ENCODE data around the gene ACAP2.

Gene ACAP2

GRCh38 chr3:195245531-195245951, 197.3 kb downstream of the ACAP2 start:
- Histone ChIP-seq H3K9ac (ENCODE audit: low read length) (no peak overlapping the region), H3K4ac (ENCODE audit: low read depth, low read length) (no peak overlapping the region), H3K23ac (ENCODE audit: low read length) (no peak overlapping the region), H2BK120ac (ENCODE audit: insufficient read depth, low read length, poor library complexity) (no peak overlapping the region), H2BK5ac (ENCODE audit: low read depth, low read length, poor library complexity) (no peak overlapping the region), H3K27me3 (ENCODE audit: insufficient read depth, low read length) (no peaks in the 10 kb centered on the region), H3K79me1 (ENCODE audit: low read length) (no peaks in the 10 kb centered on the region), H3K4me2 (ENCODE audit: low read length) (no peak overlapping the region), H2BK12ac (ENCODE audit: low read length) (no peak overlapping the region), H3K18ac (ENCODE audit: low read length) (no peak overlapping the region), H4K91ac (ENCODE audit: low read depth, low read length) (no peak overlapping the region), H3K79me2 (ENCODE audit: control insufficient read depth, insufficient read depth, low read length, poor library complexity) (no peaks in the 10 kb centered on the region), H3K14ac (ENCODE audit: low read length) (no peak overlapping the region), H3K36me3 (ENCODE audit: control insufficient read depth in 1 of 2, insufficient read depth in 2 of 2, low read length in 2 of 2) (no peaks in the 10 kb centered on the region), H2AK5ac (ENCODE audit: low read length) (no peak overlapping the region), H4K12ac (ENCODE audit: low read depth, low read length) (no peak overlapping the region), H3K27ac (ENCODE audit: low read depth, low read length) (no peak overlapping the region), H3K4me1 (ENCODE audit: control insufficient read depth in 1 of 2, insufficient read depth in 2 of 2, low read length in 2 of 2) (no peaks in the 10 kb centered on the region), H3K9me3 (ENCODE audit: insufficient read depth, low read depth, low read length) (peaks cover 4% of the 10 kb centered on the region), H3K4me3 (ENCODE audit: low read depth, low read length) (no peak overlapping the region), H2AFZ (ENCODE audit: insufficient read depth, low read length, poor library complexity) (no peak overlapping the region), H4K8ac (ENCODE audit: low read depth, low read length) (no peak overlapping the region)
- no peak for DNase-seq
- WGBS (ENCODE audit: extremely low coverage, insufficient coverage, insufficient read length): no CpG with 5 or more reads among the region's 16 CpGs

- Histone ChIP-seq H3K4me3 (ENCODE audit: low read depth, low read length) (no peak overlapping the region), H3K18ac (ENCODE audit: low read length) (no peak overlapping the region), H3K23ac (ENCODE audit: low read length) (no peak overlapping the region), H3K9me3 (ENCODE audit: insufficient read depth, low read depth, low read length) (no peaks in the 10 kb centered on the region), H3K14ac (ENCODE audit: low read length) (no peak overlapping the region), H3K79me2 (ENCODE audit: control insufficient read depth, insufficient read depth, low read length, poor library complexity) (no peaks in the 10 kb centered on the region), H3K4me1 (ENCODE audit: control insufficient read depth in 1 of 2, insufficient read depth in 2 of 2, low read length in 2 of 2) (peaks cover 6% of the 10 kb centered on the region in 2 experiments), H3K9ac (ENCODE audit: low read length) (no peak overlapping the region), H4K91ac (ENCODE audit: low read depth, low read length) (no peak overlapping the region), H3K27ac (ENCODE audit: low read depth, low read length) (no peak overlapping the region), H3K36me3 (ENCODE audit: control insufficient read depth in 1 of 2, insufficient read depth in 2 of 2, low read length in 2 of 2) (no peaks in the 10 kb centered on the region), H4K8ac (ENCODE audit: low read depth, low read length) (no peak overlapping the region), H3K27me3 (ENCODE audit: insufficient read depth, low read length) (no peaks in the 10 kb centered on the region), H3K4me2 (ENCODE audit: low read length) (no peak overlapping the region), H2BK5ac (ENCODE audit: low read depth, low read length, poor library complexity) (no peak overlapping the region), H2AFZ (ENCODE audit: insufficient read depth, low read length, poor library complexity) (no peak overlapping the region), H3K4ac (ENCODE audit: low read depth, low read length) (no peak overlapping the region), H2BK120ac (ENCODE audit: insufficient read depth, low read length, poor library complexity) (no peak overlapping the region), H2AK5ac (ENCODE audit: low read length) (no peak overlapping the region), H3K79me1 (ENCODE audit: low read length) (no peaks in the 10 kb centered on the region), H4K12ac (ENCODE audit: low read depth, low read length) (no peak overlapping the region), H2BK12ac (ENCODE audit: low read length) (no peak overlapping the region)
- DNase-seq: no peak
- no CpG with 5 or more reads among the region's 12 CpGs for WGBS (ENCODE audit: extremely low coverage, insufficient coverage, insufficient read length)
Observed at GRCh38 chr3:195241592-195242355, 201.0 kb downstream of the ACAP2 start.

DNA sequence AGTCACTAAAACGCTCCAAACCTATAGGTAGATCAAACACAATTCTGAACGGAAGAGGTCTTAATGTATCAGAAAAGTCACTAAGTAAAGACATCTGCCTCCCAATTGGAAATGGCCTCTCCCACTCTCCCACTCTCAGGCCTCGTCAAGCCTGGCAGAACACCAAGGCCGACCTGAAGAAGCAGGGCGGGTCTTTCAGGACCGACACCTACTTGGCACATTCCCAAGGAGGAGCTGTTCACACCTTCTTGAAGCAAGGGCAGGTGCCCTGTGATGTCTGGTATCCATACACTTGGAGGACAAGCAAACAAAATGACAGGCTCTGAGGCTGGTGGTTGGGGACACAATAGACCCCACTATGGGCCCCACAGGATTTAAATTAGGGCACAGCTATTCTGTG, 201.9 kb downstream of the ACAP2 start:
- Histone ChIP-seq H2BK120ac (ENCODE audit: insufficient read depth, low read length, poor library complexity) (no peak overlapping the region), H2BK5ac (ENCODE audit: low read depth, low read length, poor library complexity) (no peak overlapping the region), H4K12ac (ENCODE audit: low read depth, low read length) (no peak overlapping the region), H3K27ac (ENCODE audit: low read depth, low read length) (no peak overlapping the region), H3K27me3 (ENCODE audit: insufficient read depth, low read length) (no peaks in the 10 kb centered on the region), H4K91ac (ENCODE audit: low read depth, low read length) (no peak overlapping the region), H3K79me2 (ENCODE audit: control insufficient read depth, insufficient read depth, low read length, poor library complexity) (no peaks in the 10 kb centered on the region), H2AK5ac (ENCODE audit: low read length) (no peak overlapping the region), H3K36me3 (ENCODE audit: control insufficient read depth in 1 of 2, insufficient read depth in 2 of 2, low read length in 2 of 2) (no peaks in the 10 kb centered on the region), H3K23ac (ENCODE audit: low read length) (no peak overlapping the region), H3K9ac (ENCODE audit: low read length) (no peak overlapping the region), H3K9me3 (ENCODE audit: insufficient read depth, low read depth, low read length) (no peaks in the 10 kb centered on the region), H3K18ac (ENCODE audit: low read length) (no peak overlapping the region), H3K79me1 (ENCODE audit: low read length) (no peaks in the 10 kb centered on the region), H2AFZ (ENCODE audit: insufficient read depth, low read length, poor library complexity) (no peak overlapping the region), H3K14ac (ENCODE audit: low read length) (no peak overlapping the region), H3K4me1 (ENCODE audit: control insufficient read depth in 1 of 2, insufficient read depth in 2 of 2, low read length in 2 of 2) (peaks cover 6 to 8% of the 10 kb centered on the region in 2 experiments), H3K4ac (ENCODE audit: low read depth, low read length) (no peak overlapping the region), H4K8ac (ENCODE audit: low read depth, low read length) (no peak overlapping the region), H2BK12ac (ENCODE audit: low read length) (no peak overlapping the region), H3K4me2 (ENCODE audit: low read length) (no peak overlapping the region), H3K4me3 (ENCODE audit: low read depth, low read length) (no peak overlapping the region)
- no peak for DNase-seq
- whole genome bisulfite sequencing (ENCODE audit: extremely low coverage, insufficient coverage, insufficient read length): no CpG with 5 or more reads among the region's 6 CpGs

- H3K27ac ChIP-seq (ENCODE audit: low read depth, low read length): no peak overlapping the region
- H3K27me3 ChIP-seq (ENCODE audit: insufficient read depth, low read length): no peaks in the 10 kb centered on the region
- H2AK5ac ChIP-seq (ENCODE audit: low read length): no peak overlapping the region
- H4K12ac ChIP-seq (ENCODE audit: low read depth, low read length): no peak overlapping the region
- H3K4ac ChIP-seq (ENCODE audit: low read depth, low read length): no peak overlapping the region
- no peak overlapping the region for H3K14ac ChIP-seq (ENCODE audit: low read length)
- H3K79me2 ChIP-seq (ENCODE audit: control insufficient read depth, insufficient read depth, low read length, poor library complexity): no peaks in the 10 kb centered on the region
- no CpG with 5 or more reads among the region's 15 CpGs for WGBS (ENCODE audit: extremely low coverage, insufficient coverage, insufficient read length)
- H3K23ac ChIP-seq (ENCODE audit: low read length): no peak overlapping the region
- H3K4me3 ChIP-seq (ENCODE audit: low read depth, low read length): no peak overlapping the region
- H3K4me1 ChIP-seq (ENCODE audit: control insufficient read depth in 1 of 2, insufficient read depth in 2 of 2, low read length in 2 of 2): peaks cover 6 to 8% of the 10 kb centered on the region in 2 experiments
- H4K91ac ChIP-seq (ENCODE audit: low read depth, low read length): no peak overlapping the region
- no peak overlapping the region for H2BK120ac ChIP-seq (ENCODE audit: insufficient read depth, low read length, poor library complexity)
- H3K18ac ChIP-seq (ENCODE audit: low read length): no peak overlapping the region
- no peak overlapping the region for H4K8ac ChIP-seq (ENCODE audit: low read depth, low read length)
- no peak overlapping the region for H3K4me2 ChIP-seq (ENCODE audit: low read length)
- no peak overlapping the region for H2BK5ac ChIP-seq (ENCODE audit: low read depth, low read length, poor library complexity)
- no peak overlapping the region for H2BK12ac ChIP-seq (ENCODE audit: low read length)
- no peak overlapping the region for H2AFZ ChIP-seq (ENCODE audit: insufficient read depth, low read length, poor library complexity)
- no peaks in the 10 kb centered on the region for H3K36me3 ChIP-seq (ENCODE audit: control insufficient read depth in 1 of 2, insufficient read depth in 2 of 2, low read length in 2 of 2)
- no peaks in the 10 kb centered on the region for H3K9me3 ChIP-seq (ENCODE audit: insufficient read depth, low read depth, low read length)
- no peak for DNase-seq
- no peak overlapping the region for H3K9ac ChIP-seq (ENCODE audit: low read length)
- no peaks in the 10 kb centered on the region for H3K79me1 ChIP-seq (ENCODE audit: low read length)
Observed at GRCh38 chr3:195240171-195240701, 202.6 kb downstream of the ACAP2 start.
